ENCODE measurements around the gene XPO4.

DNA sequence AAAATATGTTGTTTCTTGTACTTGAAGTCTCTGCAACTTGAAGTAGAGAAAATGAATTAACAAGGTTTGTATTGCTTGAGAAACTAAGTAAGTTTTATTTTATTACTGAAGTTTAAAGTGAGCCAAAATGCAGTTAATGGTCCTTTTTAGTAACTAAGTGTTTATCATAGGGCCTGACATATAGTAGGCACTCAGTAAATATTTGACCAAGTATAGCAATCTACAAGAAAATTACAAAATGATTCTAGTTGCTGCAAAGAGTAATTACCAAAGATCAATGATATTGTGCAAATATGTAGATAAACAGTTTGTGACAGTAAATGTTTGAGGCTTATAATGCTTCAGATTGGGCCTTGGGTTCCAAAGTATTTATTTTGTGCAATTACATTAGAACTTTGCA lies 2.4 kb upstream of the XPO4 start:
- TF ChIP-seq, protein P1, sequence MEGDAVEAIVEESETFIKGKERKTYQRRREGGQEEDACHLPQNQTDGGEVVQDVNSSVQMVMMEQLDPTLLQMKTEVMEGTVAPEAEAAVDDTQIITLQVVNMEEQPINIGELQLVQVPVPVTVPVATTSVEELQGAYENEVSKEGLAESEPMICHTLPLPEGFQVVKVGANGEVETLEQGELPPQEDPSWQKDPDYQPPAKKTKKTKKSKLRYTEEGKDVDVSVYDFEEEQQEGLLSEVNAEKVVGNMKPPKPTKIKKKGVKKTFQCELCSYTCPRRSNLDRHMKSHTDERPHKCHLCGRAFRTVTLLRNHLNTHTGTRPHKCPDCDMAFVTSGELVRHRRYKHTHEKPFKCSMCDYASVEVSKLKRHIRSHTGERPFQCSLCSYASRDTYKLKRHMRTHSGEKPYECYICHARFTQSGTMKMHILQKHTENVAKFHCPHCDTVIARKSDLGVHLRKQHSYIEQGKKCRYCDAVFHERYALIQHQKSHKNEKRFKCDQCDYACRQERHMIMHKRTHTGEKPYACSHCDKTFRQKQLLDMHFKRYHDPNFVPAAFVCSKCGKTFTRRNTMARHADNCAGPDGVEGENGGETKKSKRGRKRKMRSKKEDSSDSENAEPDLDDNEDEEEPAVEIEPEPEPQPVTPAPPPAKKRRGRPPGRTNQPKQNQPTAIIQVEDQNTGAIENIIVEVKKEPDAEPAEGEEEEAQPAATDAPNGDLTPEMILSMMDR (IDR thresholded peaks at IDR 0.05): no peak
- TF ChIP-seq SIN3A (IDR thresholded peaks at IDR 0.05; ENCODE audit: borderline replicate concordance, insufficient read depth, low read depth, low read length): no peak
- TF ChIP-seq, protein P2, sequence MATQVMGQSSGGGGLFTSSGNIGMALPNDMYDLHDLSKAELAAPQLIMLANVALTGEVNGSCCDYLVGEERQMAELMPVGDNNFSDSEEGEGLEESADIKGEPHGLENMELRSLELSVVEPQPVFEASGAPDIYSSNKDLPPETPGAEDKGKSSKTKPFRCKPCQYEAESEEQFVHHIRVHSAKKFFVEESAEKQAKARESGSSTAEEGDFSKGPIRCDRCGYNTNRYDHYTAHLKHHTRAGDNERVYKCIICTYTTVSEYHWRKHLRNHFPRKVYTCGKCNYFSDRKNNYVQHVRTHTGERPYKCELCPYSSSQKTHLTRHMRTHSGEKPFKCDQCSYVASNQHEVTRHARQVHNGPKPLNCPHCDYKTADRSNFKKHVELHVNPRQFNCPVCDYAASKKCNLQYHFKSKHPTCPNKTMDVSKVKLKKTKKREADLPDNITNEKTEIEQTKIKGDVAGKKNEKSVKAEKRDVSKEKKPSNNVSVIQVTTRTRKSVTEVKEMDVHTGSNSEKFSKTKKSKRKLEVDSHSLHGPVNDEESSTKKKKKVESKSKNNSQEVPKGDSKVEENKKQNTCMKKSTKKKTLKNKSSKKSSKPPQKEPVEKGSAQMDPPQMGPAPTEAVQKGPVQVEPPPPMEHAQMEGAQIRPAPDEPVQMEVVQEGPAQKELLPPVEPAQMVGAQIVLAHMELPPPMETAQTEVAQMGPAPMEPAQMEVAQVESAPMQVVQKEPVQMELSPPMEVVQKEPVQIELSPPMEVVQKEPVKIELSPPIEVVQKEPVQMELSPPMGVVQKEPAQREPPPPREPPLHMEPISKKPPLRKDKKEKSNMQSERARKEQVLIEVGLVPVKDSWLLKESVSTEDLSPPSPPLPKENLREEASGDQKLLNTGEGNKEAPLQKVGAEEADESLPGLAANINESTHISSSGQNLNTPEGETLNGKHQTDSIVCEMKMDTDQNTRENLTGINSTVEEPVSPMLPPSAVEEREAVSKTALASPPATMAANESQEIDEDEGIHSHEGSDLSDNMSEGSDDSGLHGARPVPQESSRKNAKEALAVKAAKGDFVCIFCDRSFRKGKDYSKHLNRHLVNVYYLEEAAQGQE (IDR thresholded peaks at IDR 0.05; ENCODE audit: insufficient read depth in 1 of 2, low read depth in 2 of 2, low read length in 1 of 2): no peak
- no peak for TF ChIP-seq POLR2AphosphoS5 (IDR thresholded peaks at IDR 0.05; ENCODE audit: low read depth, low read length)

Measured in Panc1 (cell line).